Stomach (tissue), 4 donors: ENCODE measurements around the gene ELP4.

Experiments used
- CTCF ChIP-seq, 7 experiments: fragments of 450-650 bp in 4 of 7; fragments of 200-600 bp in 3 of 7; sonication (generic) in 3 of 7; IDR thresholded peaks; one replicate each; pipeline ENCODE4 v1.5.1; 2016 to 2019; ENCODE audit warnings: antibody characterized with exemption in 7 of 7, control low read depth in 2 of 7, mild to moderate bottlenecking in 1 of 7
- POLR2A ChIP-seq, 4 donors: fragments of 450-650 bp; IDR thresholded peaks; one replicate each; pipeline ENCODE4 v1.6.1; 2016; ENCODE audit warnings: antibody characterized with exemption in 4 of 4, control low read depth in 2 of 4, mild to moderate bottlenecking in 1 of 4, moderate library complexity in 1 of 4
- POLR2AphosphoS5 ChIP-seq, 3 donors: sonication (generic); formaldehyde crosslinking; IDR thresholded peaks; one replicate each; pipeline ENCODE4 v1.6.1; 2016; ENCODE audit warnings: antibody characterized with exemption in 3 of 3

GRCh38 chr11:31706357-31706756, 196.8 kb downstream of the ELP4 start:
- TF ChIP-seq CTCF (IDR thresholded peaks at IDR 0.05) (no peak), POLR2AphosphoS5 (IDR thresholded peaks at IDR 0.05) (no peak), POLR2A (IDR thresholded peaks at IDR 0.05) (no peak)
